ENCODE results near the gene MAVS. TPM values are rescaled to one million over a fixed set of nuclear protein-coding genes. Genes with fewer than 3 reads are reported as not detected.
"Not testable (repeated sequence)": the region's sequence is repeated elsewhere in the genome, so short reads cannot be mapped to it uniquely, and the experiment has no call there.

MAVS gene
- total RNA-seq, 3 donors from 2014 or later: 23.3 to 32.3 (median 24.6) TPM

GRCh38 chr20:3828798-3829197 lies 17.8 kb upstream of the MAVS start:
- intact Hi-C loops (cut with DNase I; ENCODE audit: low total_unique reads): no loop called here
- Histone ChIP-seq H3K9me3 (no peaks in the 10 kb centered on the region), H3K4me1 (no peaks in the 10 kb centered on the region), H3K27ac (no peak overlapping the region), H3K36me3 (peaks cover 4% of the 10 kb centered on the region), H3K27me3 (no peaks in the 10 kb centered on the region), H3K4me3 (no peak overlapping the region)
- no peak for DNase-seq (ENCODE audit: low spot score in 2 of 2)
- TF ChIP-seq POLR2A (IDR thresholded peaks at IDR 0.05) (no peak), POLR2AphosphoS5 (IDR thresholded peaks at IDR 0.05) (no peak)

- H3K27me3 ChIP-seq; DNase-seq (ENCODE audit: low spot score in 2 of 2); H3K4me3 ChIP-seq; H3K27ac ChIP-seq; intact Hi-C loops (cut with DNase I; ENCODE audit: low total_unique reads); H3K9me3 ChIP-seq; H3K36me3 ChIP-seq; H3K4me1 ChIP-seq: not testable (repeated sequence)
These were observed 16.7 kb upstream of the MAVS start for GRCh38 chr20:3829891-3830290.

- Histone ChIP-seq H3K4me3 (no peak overlapping the region), H3K4me1 (no peaks in the 10 kb centered on the region), H3K27me3 (no peaks in the 10 kb centered on the region), H3K27ac (no peak overlapping the region), H3K36me3 (no peaks in the 10 kb centered on the region), H3K9me3 (no peaks in the 10 kb centered on the region)
- intact Hi-C loops (cut with DNase I; ENCODE audit: low total_unique reads): no loop called here
- TF ChIP-seq POLR2AphosphoS5 (IDR thresholded peaks at IDR 0.05) (no peak), CTCF (IDR thresholded peaks at IDR 0.05) (no peak), POLR2A (IDR thresholded peaks at IDR 0.05) (no peak)
- DNase-seq (ENCODE audit: low spot score in 2 of 2): no peak
These were observed 10.5 kb upstream of the MAVS start for GRCh38 chr20:3836132-3836531.

GRCh38 chr20:3839328-3839727 lies 7.3 kb upstream of the MAVS start:
- Histone ChIP-seq H3K27me3 (no peaks in the 10 kb centered on the region), H3K4me3 (no peak overlapping the region), H3K4me1 (no peaks in the 10 kb centered on the region), H3K27ac (no peak overlapping the region), H3K36me3 (no peaks in the 10 kb centered on the region), H3K9me3 (no peaks in the 10 kb centered on the region)
- DNase-seq (ENCODE audit: low spot score in 2 of 2): no peak
- TF ChIP-seq POLR2A (IDR thresholded peaks at IDR 0.05): no peak
- no peak for TF ChIP-seq POLR2AphosphoS5 (IDR thresholded peaks at IDR 0.05)
- TF ChIP-seq CTCF (IDR thresholded peaks at IDR 0.05): no peak
- intact Hi-C loops (cut with DNase I; ENCODE audit: low total_unique reads): no loop called here

- intact Hi-C loops (cut with DNase I; ENCODE audit: low total_unique reads); H3K27ac ChIP-seq: not testable (repeated sequence)
These were observed 6.4 kb upstream of the MAVS start for GRCh38 chr20:3840201-3840600.

GRCh38 chr20:3842348-3842930 lies 4.2 kb upstream of the MAVS start:
- no peaks in the 10 kb centered on the region for H3K27me3 ChIP-seq
- no peak for DNase-seq (ENCODE audit: low spot score in 2 of 2)
- H3K4me3 ChIP-seq: no peak overlapping the region
- no peak overlapping the region for H3K27ac ChIP-seq
- no peak for TF ChIP-seq POLR2AphosphoS5 (IDR thresholded peaks at IDR 0.05)
- no peak for TF ChIP-seq POLR2A (IDR thresholded peaks at IDR 0.05)
- TF ChIP-seq CTCF (IDR thresholded peaks at IDR 0.05): no peak
- H3K9me3 ChIP-seq: no peaks in the 10 kb centered on the region
- H3K4me1 ChIP-seq: peaks cover 0 to 5% of the 10 kb centered on the region in 2 donors
- intact Hi-C loops (cut with DNase I; ENCODE audit: low total_unique reads): no loop called here
- no peaks in the 10 kb centered on the region for H3K36me3 ChIP-seq

More at GRCh38 chr20:3840201-3840600, 6.4 kb upstream of the MAVS start:
- not testable (repeated sequence) for H3K36me3 ChIP-seq; DNase-seq (ENCODE audit: low spot score in 2 of 2); H3K4me1 ChIP-seq; H3K27me3 ChIP-seq; H3K4me3 ChIP-seq; H3K9me3 ChIP-seq

- DNase-seq (ENCODE audit: low spot score in 2 of 2): no peak
- H3K27ac ChIP-seq: no peak overlapping the region
- no peaks in the 10 kb centered on the region for H3K27me3 ChIP-seq
- intact Hi-C loops (cut with DNase I; ENCODE audit: low total_unique reads): no loop called here
- TF ChIP-seq POLR2AphosphoS5 (IDR thresholded peaks at IDR 0.05): no peak
- no peak overlapping the region for H3K4me3 ChIP-seq
- H3K4me1 ChIP-seq: peaks cover 0 to 13% of the 10 kb centered on the region in 2 donors
- H3K9me3 ChIP-seq: no peaks in the 10 kb centered on the region
- no peaks in the 10 kb centered on the region for H3K36me3 ChIP-seq
These were observed 3.1 kb upstream of the MAVS start for GRCh38 chr20:3843490-3843889.

GRCh38 chr20:3843990-3844619 lies 2.5 kb upstream of the MAVS start:
- peaks cover 0 to 13% of the 10 kb centered on the region in 2 donors for H3K4me1 ChIP-seq
- DNase-seq (ENCODE audit: low spot score in 2 of 2); intact Hi-C loops (cut with DNase I; ENCODE audit: low total_unique reads): not testable (repeated sequence)

More at GRCh38 chr20:3843990-3844619, 2.5 kb upstream of the MAVS start:
- H3K27ac ChIP-seq, H3K27me3 ChIP-seq, H3K9me3 ChIP-seq, H3K4me3 ChIP-seq, H3K36me3 ChIP-seq: not testable (repeated sequence)
